Measurements from ENCODE around the gene ANXA1. TPM values are rescaled to one million over a fixed set of nuclear protein-coding genes. Genes with fewer than 3 reads are reported as not detected.
A peak's percentile ranks its signal among the peaks of the same experiment; 100 is the strongest.
"Not testable (repeated sequence)": the region's sequence is repeated elsewhere in the genome, so short reads cannot be mapped to it uniquely, and the experiment has no call there.

The ANXA1 gene
- polyA plus RNA-seq, result 100 to 1,000 TPM in 2 of 3 donors, 10 to 100 TPM in 1; 60.7 to 842 (median 700) TPM

DNA sequence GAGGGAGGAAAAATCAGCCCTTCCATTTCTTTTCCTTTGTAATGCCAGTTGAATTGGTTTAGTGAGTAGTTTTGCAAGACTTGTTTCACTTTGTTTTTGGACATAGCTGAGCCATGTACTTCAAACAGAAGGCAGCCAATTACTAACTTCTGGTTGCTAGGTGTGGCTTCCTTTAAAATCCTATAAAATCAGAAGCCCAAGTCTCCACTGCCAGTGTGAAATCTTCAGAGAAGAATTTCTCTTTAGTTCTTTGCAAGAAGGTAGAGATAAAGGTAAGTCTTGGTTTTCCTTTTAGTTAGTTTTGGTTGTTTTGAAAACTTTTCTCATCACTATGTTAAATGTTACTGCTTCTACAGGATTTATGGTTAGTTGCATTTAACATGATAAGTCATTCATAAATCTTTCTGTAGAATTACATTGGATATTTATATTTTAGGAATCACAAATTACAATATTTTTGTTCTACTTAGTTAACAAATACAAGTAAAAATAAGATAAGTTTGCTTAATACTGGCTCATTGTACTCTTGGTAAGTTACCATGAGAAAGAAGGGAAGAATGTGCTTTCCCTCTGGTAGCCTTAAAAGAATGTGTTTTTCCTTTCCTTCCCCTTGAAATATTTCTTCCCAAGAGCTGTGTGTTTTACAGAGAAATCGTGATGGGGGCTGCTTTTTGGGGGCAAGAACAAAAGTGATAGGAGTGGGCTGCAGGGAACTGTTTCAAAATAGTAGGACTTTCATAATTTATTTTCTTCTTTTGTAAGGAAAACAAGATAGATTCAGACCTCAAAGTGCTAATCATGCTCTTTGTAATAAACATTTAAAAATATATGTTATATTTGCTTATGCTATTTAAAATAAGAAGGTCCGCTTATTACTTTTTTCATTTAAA, at the start of gene ANXA1:
Gene ANXA1 (plus strand): TSS at position 213 of the 890 bp plus-strand sequence. CDS start 6,671 bp downstream, outside the sequence.
- WGBS, 3 donors, result 5 to 47% (median 10%) methylated on average over 2 of the region's 2 CpGs

DNA sequence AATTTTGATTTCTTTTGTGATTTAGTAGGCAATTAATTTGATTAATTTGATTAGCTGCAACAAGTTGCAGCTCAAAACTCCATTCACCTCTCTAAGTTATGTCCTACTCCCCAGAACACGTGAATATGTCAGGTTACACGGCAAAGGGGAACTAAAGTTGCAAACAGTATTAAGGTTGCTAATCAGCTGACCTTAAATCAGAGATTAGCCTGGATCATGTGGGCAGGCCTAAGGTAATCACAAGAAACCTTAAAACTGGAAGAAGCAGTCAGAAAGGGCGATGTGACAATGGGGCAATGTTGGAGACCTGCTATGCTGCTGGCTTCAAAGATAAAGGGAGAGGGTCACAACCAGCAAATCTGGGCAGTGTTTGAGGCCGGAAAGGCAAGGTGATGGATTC, 47.3 kb upstream of the ANXA1 start:
- H3K27ac ChIP-seq (ENCODE audit: low read depth, low read length), result no peak overlapping the region
- WGBS, 3 donors, result 76 to 87% (median 85%) methylated on average over 4 of the region's 4 CpGs

More for the DNA sequence above, at the start of gene ANXA1:
- H3K27ac ChIP-seq (ENCODE audit: low read depth, low read length), result peak within 1 kb of the TSS; percentile 66

- 82 to 98% (median 88%) methylated on average over 3 of the region's 3 CpGs for WGBS, 3 donors
Measured at GRCh38 chr9:73104921-73105320, 46.7 kb upstream of the ANXA1 start.

GRCh38 chr9:73107489-73108069, 44.1 kb upstream of the ANXA1 start:
- H3K27ac ChIP-seq (ENCODE audit: low read depth, low read length), result not testable (repeated sequence)
- 72 to 77% (median 74%) methylated on average over 3 to 5 of the region's 5 CpGs for WGBS, 3 donors

More at GRCh38 chr9:73104921-73105320, 46.7 kb upstream of the ANXA1 start:
- H3K27ac ChIP-seq (ENCODE audit: low read depth, low read length), result no peak overlapping the region

- no peak overlapping the region for H3K27ac ChIP-seq (ENCODE audit: low read depth, low read length)
Measured at GRCh38 chr9:73114058-73114457, 37.6 kb upstream of the ANXA1 start.

- 92 to 100% (median 96%) methylated on average over 1 of the region's 1 CpG for WGBS, 3 donors
- no peak overlapping the region for H3K27ac ChIP-seq (ENCODE audit: low read depth, low read length)
Measured at GRCh38 chr9:73114958-73115357, 36.7 kb upstream of the ANXA1 start.

GRCh38 chr9:73116031-73116430, 35.6 kb upstream of the ANXA1 start:
- H3K27ac ChIP-seq (ENCODE audit: low read depth, low read length), result no peak overlapping the region
- WGBS, 3 donors, result 38 to 71% (median 60%) methylated on average over 1 of the region's 1 CpG

- no peak overlapping the region for H3K27ac ChIP-seq (ENCODE audit: low read depth, low read length)
- 94 to 97% (median 97%) methylated on average over 1 of the region's 1 CpG for WGBS, 3 donors
Measured at GRCh38 chr9:73116880-73117279, 34.8 kb upstream of the ANXA1 start.

- H3K27ac ChIP-seq (ENCODE audit: low read depth, low read length), result no peak overlapping the region
Measured at GRCh38 chr9:73118286-73118685, 33.4 kb upstream of the ANXA1 start.

- WGBS, 3 donors, result 74 to 92% (median 86%) methylated on average over 4 of the region's 4 CpGs
- no peak overlapping the region for H3K27ac ChIP-seq (ENCODE audit: low read depth, low read length)
Measured at GRCh38 chr9:73118898-73119554, 32.6 kb upstream of the ANXA1 start.

DNA sequence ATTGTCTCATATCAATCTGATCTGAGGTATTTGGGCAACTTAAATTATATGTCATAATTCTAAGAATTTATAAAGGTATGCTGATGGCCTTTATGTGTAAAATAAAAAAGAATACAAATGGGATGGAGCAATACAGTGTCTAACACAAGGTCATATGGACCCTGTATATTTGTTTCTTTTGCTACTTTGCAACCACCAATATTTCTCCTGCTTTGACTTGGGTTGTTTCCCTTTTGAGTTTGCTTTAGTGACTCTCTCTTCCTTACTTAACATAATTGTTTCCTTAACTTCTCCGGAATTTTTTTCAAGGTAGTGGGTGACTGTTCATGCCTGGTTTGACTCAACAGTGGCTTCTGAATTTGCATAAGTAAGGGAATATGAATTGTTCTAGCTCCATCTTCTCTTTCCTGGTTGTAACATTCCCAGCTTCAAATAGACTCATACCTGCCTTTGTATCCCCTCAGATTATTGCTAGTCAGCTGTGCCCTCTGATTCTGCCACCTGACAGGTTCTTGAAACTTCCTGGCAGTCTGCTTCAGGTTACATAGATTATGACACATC, 30.2 kb upstream of the ANXA1 start:
- no peak overlapping the region for H3K27ac ChIP-seq (ENCODE audit: low read depth, low read length)
- 63 to 73% (median 68%) methylated on average over 1 of the region's 1 CpG for WGBS, 3 donors

DNA sequence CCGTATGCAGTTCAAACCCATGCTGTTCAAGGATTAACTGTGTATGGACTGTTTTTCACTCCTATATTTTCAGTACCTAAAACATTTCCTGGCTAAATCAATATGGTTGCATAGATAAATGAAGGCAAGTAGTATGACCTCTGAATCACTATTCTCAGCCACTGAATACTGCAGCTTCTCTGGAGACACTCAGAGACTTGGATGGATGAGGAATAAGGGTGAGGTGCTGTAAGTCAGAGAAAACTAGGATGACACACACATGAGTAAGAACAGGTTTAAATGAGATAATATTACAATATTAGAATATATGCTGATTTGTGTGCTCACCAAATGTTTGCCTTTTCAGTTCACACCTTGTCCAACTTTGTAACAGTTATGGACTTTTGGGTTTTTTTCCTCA, 26.0 kb upstream of the ANXA1 start:
- WGBS, 3 donors, result 76 to 94% (median 85%) methylated on average over 1 of the region's 1 CpG
- no peak overlapping the region for H3K27ac ChIP-seq (ENCODE audit: low read depth, low read length)

GRCh38 chr9:73129941-73130685, 21.6 kb upstream of the ANXA1 start:
- WGBS, 3 donors, result 65 to 83% (median 77%) methylated on average over 6 of the region's 6 CpGs
- no peak overlapping the region for H3K27ac ChIP-seq (ENCODE audit: low read depth, low read length)

DNA sequence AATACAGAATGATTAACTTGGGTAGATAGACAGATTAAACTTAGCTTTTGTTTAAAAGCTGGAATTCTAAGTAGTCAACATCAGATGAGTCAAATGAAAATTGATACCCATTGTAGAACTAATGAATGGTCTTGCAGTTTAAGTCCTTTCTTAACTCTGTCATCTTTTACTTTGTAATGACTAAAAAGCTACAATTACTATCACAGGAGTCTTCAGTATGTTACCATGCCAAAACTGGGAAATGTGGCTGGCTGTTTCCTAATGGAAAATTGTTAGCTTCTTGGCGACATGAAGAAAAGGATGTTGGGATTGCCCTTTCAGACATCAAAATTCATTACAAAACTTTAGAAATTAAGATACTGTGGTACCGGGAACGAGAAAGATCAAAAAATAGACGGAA, 20.2 kb upstream of the ANXA1 start:
- 55 to 75% (median 57%) methylated on average over 4 of the region's 4 CpGs for whole genome bisulfite sequencing, 3 donors
- H3K27ac ChIP-seq (ENCODE audit: low read depth, low read length), result no peak overlapping the region

GRCh38 chr9:73132034-73132776, 19.5 kb upstream of the ANXA1 start:
- WGBS, 3 donors, result 0 to 11% (median 0%) methylated on average over 15 of the region's 15 CpGs
- no peak overlapping the region for H3K27ac ChIP-seq (ENCODE audit: low read depth, low read length)

DNA sequence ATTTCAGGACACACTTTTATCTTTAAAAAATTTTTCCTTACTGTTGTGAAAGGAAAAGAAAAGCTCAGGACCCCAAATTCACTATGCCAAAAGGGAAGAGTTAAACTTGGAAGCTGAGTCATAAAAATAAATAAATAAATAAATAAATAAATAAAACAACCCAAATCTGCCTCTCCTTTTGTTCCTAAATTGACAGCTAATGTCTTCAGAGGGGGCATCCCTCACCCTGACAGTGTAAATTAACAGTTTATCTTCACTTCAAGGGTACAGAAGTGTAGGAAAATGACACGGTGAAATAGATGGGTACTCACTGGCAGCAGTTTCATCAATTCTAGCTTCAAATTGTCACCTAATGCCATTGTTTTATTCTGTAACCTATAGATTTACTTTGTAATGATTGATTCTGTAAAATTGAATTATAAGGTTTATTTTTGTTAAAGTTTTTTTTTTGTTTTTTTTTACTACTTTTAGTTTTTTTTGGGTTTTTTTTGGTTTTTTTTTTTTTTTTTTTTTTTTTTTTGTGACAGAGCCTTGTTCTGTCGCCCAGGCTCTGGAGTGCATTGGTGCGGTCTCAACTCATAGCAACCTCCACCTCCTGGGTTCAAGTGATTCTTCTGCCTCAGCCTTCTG, 18.5 kb upstream of the ANXA1 start:
- H3K27ac ChIP-seq (ENCODE audit: low read depth, low read length), result no peak overlapping the region
- 66 to 87% (median 67%) methylated on average over 3 of the region's 3 CpGs for WGBS, 3 donors

GRCh38 chr9:73133921-73134407, 17.7 kb upstream of the ANXA1 start:
- 64 to 81% (median 76%) methylated on average over 2 of the region's 2 CpGs for WGBS, 3 donors
- no peak overlapping the region for H3K27ac ChIP-seq (ENCODE audit: low read depth, low read length)
